Activated CD4-positive, alpha-beta T cell treated with anti-CD3 and anti-CD28 coated beads for 36 hours (primary cell): ENCODE results near the gene TSPAN31. TPM values are rescaled to one million over a fixed set of nuclear protein-coding genes. Genes with fewer than 3 reads are reported as not detected.

Experiments
- ATAC-seq: fragments of 200-7000 bp; cut with Tn5 transposase; one replicate; pipeline ENCODE4 v1.10.0; 2021; ENCODE audit warnings: mild to moderate bottlenecking, moderate library complexity
- CTCF ChIA-PET: fragments of 350-600 bp; sonication (Branson Sonifier 250); formaldehyde crosslinking; loops from one replicate; lab custom pipeline; 2021; ENCODE audit warnings: antibody characterized with exemption; lab: Charles Lee
- POLR2A ChIA-PET: fragments of 350-600 bp; sonication (Branson Sonifier 250); formaldehyde crosslinking; loops from one replicate; lab custom pipeline; 2021; ENCODE audit warnings: antibody characterized with exemption, inconsistent platforms; lab: Charles Lee
- DNase-seq: peaks from one replicate; pipeline ENCODE4 v3.0.0-alpha.2; 2020
- H3K27ac Mint-ChIP-seq: one replicate; pipeline ENCODE4 v1.8.0; 2021; ENCODE audit warnings: mixed read lengths
- H3K27me3 Mint-ChIP-seq: one replicate; pipeline ENCODE4 v1.8.0; 2021; ENCODE audit warnings: mixed read lengths
- H3K36me3 Mint-ChIP-seq: one replicate; pipeline ENCODE4 v1.8.0; 2021; ENCODE audit warnings: low read depth, mixed read lengths
- H3K4me1 Mint-ChIP-seq: one replicate; pipeline ENCODE4 v1.8.0; 2021; ENCODE audit warnings: mixed read lengths
- H3K4me3 Mint-ChIP-seq: one replicate; pipeline ENCODE4 v1.8.0; 2021; ENCODE audit warnings: mild to moderate bottlenecking, moderate library complexity, mixed read lengths
- H3K9me3 Mint-ChIP-seq: one replicate; pipeline ENCODE4 v1.8.0; 2021; ENCODE audit warnings: low read depth, mixed read lengths
- intact Hi-C, 2 experiments: fragments of 100-400 bp; cut with DNase I in 1 of 2; cut with micrococcal nuclease in 1 of 2; formaldehyde crosslinking; loops; one replicate each; pipeline versions ENCODE4 v1.14.2 to v1.15.1; 2022 to 2024; cut with DNase I, micrococcal nuclease
- total RNA-seq, 2 experiments: library from RNA; stranded (reverse); gene quantifications; one replicate each; pipeline ENCODE4 v1.2.3, GENCODE V29; 2021

TSPAN31 gene
- total RNA-seq, 2 experiments from 2014 or later, result 13.6 to 15.9 TPM

DNA sequence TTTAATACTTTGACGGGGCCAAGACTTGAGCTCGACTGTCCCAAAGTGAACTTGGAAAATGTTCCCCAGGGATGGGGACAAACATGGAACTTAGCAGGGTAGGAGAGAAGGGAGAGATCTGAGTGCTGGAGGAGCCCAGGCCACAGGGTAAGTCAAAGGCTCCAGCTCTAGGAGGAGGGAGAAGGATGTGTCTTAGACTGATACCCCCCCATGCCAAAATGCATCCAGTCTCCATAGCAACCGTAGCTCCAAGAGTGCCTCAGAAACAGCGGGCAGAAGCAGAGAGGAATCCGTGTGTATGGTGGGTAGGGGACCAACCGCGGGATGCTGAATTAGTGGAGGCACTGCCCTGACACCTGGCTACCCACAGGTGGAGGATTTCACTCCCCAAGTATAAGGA, 5.5 kb upstream of the TSPAN31 start:
- Mint-ChIP-seq H3K4me3 (no peak overlapping the region), H3K27me3 (no peaks in the 10 kb centered on the region), H3K36me3 (peaks cover 12% of the 10 kb centered on the region), H3K9me3 (no peaks in the 10 kb centered on the region), H3K4me1 (peaks cover 40% of the 10 kb centered on the region), H3K27ac (peak overlapping the region; percentile 29)
- ChIA-PET POLR2A (no interaction called here), CTCF (interaction anchor here (0.7 to 1.0 kb wide), 3 partner anchors 17 to 158 kb away, joined by 3 to 4 read pairs (median 4); no protein-coding TSS in a partner anchor)
- no peak for DNase-seq
- intact Hi-C loops, result no loop called here
- ATAC-seq, result no peak

- Mint-ChIP-seq H3K4me3 (no peak overlapping the region), H3K9me3 (no peaks in the 10 kb centered on the region), H3K27me3 (no peaks in the 10 kb centered on the region), H3K36me3 (peaks cover 9% of the 10 kb centered on the region), H3K4me1 (peaks cover 45% of the 10 kb centered on the region), H3K27ac (no peak overlapping the region)
- intact Hi-C loops, result loop anchor here (5.0 kb wide), 3 partner anchors 108 to 653 kb away; partner anchors contain the start of genes ARHGAP9 (in 2 of the 2), B4GALNT1 (in 1 of the 2) and NAB2 (in 1 of the 2)
- ChIA-PET POLR2A (no interaction called here), CTCF (interaction anchor here (0.6 to 2.1 kb wide), 7 partner anchors 14 to 288 kb away, joined by 3 to 5 read pairs (median 4); no protein-coding TSS in a partner anchor)
- ATAC-seq (no peak), DNase-seq (no peak)
Measured at GRCh38 chr12:57739914-57740538, 4.8 kb upstream of the TSPAN31 start.

DNA sequence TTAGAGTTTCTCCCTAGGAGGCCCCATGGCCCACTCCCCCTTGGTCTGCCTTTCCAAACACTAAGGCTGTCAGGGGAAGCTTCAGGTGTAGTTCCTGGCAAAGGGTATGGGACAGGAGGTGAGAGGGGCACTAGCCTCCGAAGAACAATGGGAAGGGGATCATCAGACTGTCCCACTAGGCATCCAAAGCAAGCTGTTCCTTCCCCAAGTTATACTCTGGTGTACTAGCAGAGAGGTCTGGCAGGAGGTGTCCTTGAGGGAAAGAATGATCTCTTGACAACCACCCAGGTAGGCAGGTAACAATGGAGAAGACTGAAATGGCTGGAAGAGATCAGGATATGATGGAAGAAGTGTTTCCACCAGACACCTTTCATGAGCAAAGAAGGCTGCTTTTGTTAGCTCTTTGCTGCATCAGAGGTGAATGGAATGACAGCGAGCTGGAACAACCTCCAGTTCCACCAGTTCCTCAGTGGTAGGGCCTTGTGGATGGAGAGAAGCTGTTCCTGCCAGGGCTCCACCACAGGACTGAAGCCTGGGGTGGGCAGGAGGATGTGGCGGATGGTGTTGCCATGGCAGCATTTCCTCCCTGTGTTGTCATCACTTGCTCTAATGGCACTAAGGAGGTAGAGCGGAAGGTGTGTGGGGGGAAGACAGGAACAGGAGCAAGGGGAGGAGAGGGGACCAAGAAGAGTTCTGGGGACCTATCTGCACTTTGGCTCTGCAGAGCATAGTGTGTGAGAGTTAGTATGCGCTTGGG, 4.0 kb upstream of the TSPAN31 start:
- DNase-seq, result peak; percentile 86
- Mint-ChIP-seq H3K27me3 (no peaks in the 10 kb centered on the region), H3K4me3 (peak overlapping the region; percentile 89), H3K27ac (peak overlapping the region; percentile 93), H3K9me3 (no peaks in the 10 kb centered on the region), H3K36me3 (peaks cover 15% of the 10 kb centered on the region), H3K4me1 (peaks cover 51% of the 10 kb centered on the region)
- intact Hi-C loops, result loop anchor here (1.0 to 5.0 kb wide), 4 partner anchors 47 to 654 kb away; partner anchors contain the start of genes ARHGAP9 (in 2 of the 2), B4GALNT1 (in 1 of the 2), NAB2 (in 1 of the 2) and OS9 (in 1 of the 2)
- ChIA-PET POLR2A (interaction anchor here (0.7 kb wide), 1 partner anchor 10 kb away, joined by 3 read pairs; no protein-coding TSS in a partner anchor), CTCF (interaction anchor here (0.6 to 2.1 kb wide), 14 partner anchors 7 to 289 kb away, joined by 3 to 10 read pairs (median 3); partner anchors contain the start of genes CYP27B1 and GLI1)
- ATAC-seq, result peak; percentile 53

DNA sequence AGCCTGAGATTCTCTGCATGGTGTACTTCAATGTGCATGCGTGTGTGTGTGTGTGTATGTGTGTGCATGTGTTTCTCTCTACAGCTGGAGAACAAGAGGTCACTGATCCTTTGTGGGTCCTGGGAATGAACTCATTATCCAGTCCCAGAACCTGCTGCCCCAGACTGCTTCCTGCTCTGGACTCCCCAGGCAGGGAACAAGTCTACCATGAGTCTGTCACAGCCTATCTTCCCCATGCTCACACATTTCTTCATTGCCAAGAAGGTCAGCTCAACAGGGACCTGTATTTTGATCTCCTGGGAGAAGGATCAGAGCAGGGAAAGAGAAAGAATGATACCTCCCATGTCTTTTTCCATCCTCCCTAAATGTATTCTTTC, 3.4 kb upstream of the TSPAN31 start:
- CTCF ChIA-PET, result interaction anchor here (0.7 to 2.1 kb wide), 11 partner anchors 8 to 162 kb away, joined by 3 to 10 read pairs (median 3); partner anchors contain the start of gene CYP27B1
- Mint-ChIP-seq H3K9me3 (no peaks in the 10 kb centered on the region), H3K27me3 (no peaks in the 10 kb centered on the region), H3K4me1 (peaks cover 56% of the 10 kb centered on the region), H3K27ac (peak overlapping the region; percentile 93), H3K4me3 (peak overlapping the region; percentile 89), H3K36me3 (peaks cover 18% of the 10 kb centered on the region)
- POLR2A ChIA-PET, result no interaction called here
- ATAC-seq, result no peak
- no peak for DNase-seq
- intact Hi-C loops, result loop anchor here (1.0 to 5.0 kb wide), 4 partner anchors 47 to 654 kb away; partner anchors contain the start of genes ARHGAP9 (in 2 of the 2), B4GALNT1 (in 1 of the 2), NAB2 (in 1 of the 2) and OS9 (in 1 of the 2)

DNA sequence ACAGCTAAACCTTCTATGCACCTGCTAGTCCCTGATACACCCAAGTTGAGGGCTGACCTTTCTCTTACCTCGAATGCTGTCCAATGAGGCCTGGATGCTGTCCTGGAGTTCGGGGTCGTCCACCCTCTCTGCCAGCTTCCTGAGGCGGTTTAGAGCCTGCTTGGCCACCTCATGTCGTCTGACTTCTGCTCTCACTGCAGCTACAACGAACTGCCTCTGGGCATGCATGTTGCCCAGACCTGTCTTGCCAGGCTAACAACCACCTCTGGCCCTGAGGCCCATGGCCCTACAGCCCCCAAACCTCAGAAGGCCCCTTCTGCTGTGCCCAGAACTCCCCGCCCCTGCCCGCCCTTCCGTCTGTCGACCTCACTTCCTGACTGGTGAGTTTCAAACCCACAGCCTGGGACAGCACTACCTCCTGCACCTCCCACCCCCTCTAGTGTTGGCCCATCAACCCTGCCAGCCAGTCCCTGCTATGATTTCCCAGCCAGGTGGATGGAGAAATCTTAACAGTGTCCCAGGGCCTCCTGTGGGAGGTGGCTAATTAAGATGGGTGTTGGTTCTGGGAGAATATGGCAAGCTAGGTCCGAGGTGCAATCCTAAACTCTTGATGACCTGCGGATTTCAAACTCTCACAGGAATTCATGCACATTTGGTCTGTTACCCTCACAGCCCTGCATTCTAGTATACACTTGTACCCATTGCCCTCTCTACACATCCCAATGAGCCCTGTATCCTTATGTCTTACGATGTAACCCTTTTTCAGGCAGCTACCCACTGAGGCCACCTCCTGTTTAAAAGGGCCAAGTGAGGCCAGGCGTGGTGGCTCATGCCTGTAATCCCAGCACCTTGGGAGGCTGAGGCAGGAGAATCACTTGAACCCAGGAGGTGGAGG, 2.7 kb upstream of the TSPAN31 start:
- intact Hi-C loops, result loop anchor here (1.0 to 5.0 kb wide), 8 partner anchors 21 to 655 kb away; partner anchors contain the start of genes ARHGAP9 (in 2 of the 2), B4GALNT1 (in 2 of the 2), NAB2 (in 1 of the 2) and OS9 (in 1 of the 2)
- CTCF ChIA-PET, result interaction anchor here (0.7 to 2.1 kb wide), 11 partner anchors 9 to 162 kb away, joined by 3 to 10 read pairs (median 3); partner anchors contain the start of gene CYP27B1

GRCh38 chr12:57743769-57744168, 1.1 kb upstream of the TSPAN31 start:
- H3K9me3 Mint-ChIP-seq, result no peaks in the 10 kb centered on the region
- H3K36me3 Mint-ChIP-seq, result peaks cover 35% of the 10 kb centered on the region
- ChIA-PET POLR2A (interaction anchor here (1.0 to 1.5 kb wide), 2 partner anchors 13 to 224 kb away, joined by 3 to 5 read pairs; partner anchors contain the start of gene DDIT3), CTCF (interaction anchor here (1.0 to 2.3 kb wide), 4 partner anchors 14 to 285 kb away, joined by 3 to 7 read pairs (median 4); partner anchors contain the start of gene TSFM)
- no peaks in the 10 kb centered on the region for H3K27me3 Mint-ChIP-seq
- intact Hi-C loops, result loop anchor here (1.0 to 5.0 kb wide), 13 partner anchors 9 to 1627 kb away; partner anchors contain the start of genes ARHGAP9 (in 2 of the 2), CDK4 (in 2 of the 2), B4GALNT1 (in 1 of the 2) and DCTN2 (in 1 of the 2)
- peak overlapping the region; percentile 98 for H3K27ac Mint-ChIP-seq
- ATAC-seq (no peak), DNase-seq (no peak)
- H3K4me3 Mint-ChIP-seq, result peak overlapping the region; percentile 94
- peaks cover 55% of the 10 kb centered on the region for H3K4me1 Mint-ChIP-seq

More for the DNA sequence above, 2.7 kb upstream of the TSPAN31 start:
- peaks cover 19% of the 10 kb centered on the region for H3K36me3 Mint-ChIP-seq
- DNase-seq (peak; percentile 89), ATAC-seq (peak; percentile 72)
- H3K9me3 Mint-ChIP-seq, result no peaks in the 10 kb centered on the region
- no peaks in the 10 kb centered on the region for H3K27me3 Mint-ChIP-seq
- POLR2A ChIA-PET, result no interaction called here
- peaks cover 55% of the 10 kb centered on the region for H3K4me1 Mint-ChIP-seq
- H3K27ac Mint-ChIP-seq, result peak overlapping the region; percentile 93
- peak overlapping the region; percentile 89 for H3K4me3 Mint-ChIP-seq

DNA sequence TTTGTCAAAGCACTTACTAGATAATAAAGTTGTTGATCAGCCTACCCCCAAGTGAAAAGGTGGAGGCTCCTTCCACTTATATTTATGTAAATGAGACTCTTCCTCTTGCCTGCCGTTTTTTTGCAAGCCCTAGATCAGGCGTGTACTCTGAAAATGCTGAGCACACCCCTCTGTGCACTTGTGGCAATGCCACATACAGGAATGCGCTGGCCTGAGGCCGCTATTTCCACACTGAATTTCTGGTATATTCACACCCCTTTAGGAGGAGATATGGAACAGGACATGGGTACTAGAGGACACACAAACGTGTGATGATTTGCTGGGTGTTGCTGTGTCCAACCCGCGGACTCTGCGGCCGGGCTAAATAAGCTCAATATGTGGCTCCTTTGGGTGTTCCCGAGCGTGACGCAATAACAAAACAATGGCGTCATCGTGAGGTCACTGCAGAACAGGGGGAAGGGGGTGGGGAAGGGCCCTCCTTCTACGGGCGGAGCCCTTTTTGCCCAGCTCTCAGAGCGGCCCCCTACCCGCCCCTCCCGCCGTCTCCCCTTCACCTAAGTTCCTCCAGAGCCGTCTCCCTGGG, 554 bp upstream of the TSPAN31 start:
- CTCF ChIA-PET, result interaction anchor here (0.7 to 2.3 kb wide), 7 partner anchors 10 to 285 kb away, joined by 3 to 9 read pairs (median 3); partner anchors contain the start of gene TSFM
- peaks cover 53% of the 10 kb centered on the region for H3K4me1 Mint-ChIP-seq
- DNase-seq, result peak; percentile 92
- no peaks in the 10 kb centered on the region for H3K9me3 Mint-ChIP-seq
- intact Hi-C loops, result loop anchor here (1.0 to 5.0 kb wide), 11 partner anchors 8 to 1627 kb away; partner anchors contain the start of genes ARHGAP9 (in 2 of the 2), CDK4 (in 2 of the 2), B4GALNT1 (in 1 of the 2) and DCTN2 (in 1 of the 2)
- ATAC-seq, result peak; percentile 55
- POLR2A ChIA-PET, result interaction anchor here (0.8 to 1.5 kb wide), 4 partner anchors 12 to 224 kb away, joined by 3 to 5 read pairs (median 3); partner anchors contain the start of gene DDIT3
- peak overlapping the region; percentile 94 for H3K4me3 Mint-ChIP-seq
- peaks cover 40% of the 10 kb centered on the region for H3K36me3 Mint-ChIP-seq
- H3K27ac Mint-ChIP-seq, result peak overlapping the region; percentile 98
- no peaks in the 10 kb centered on the region for H3K27me3 Mint-ChIP-seq

GRCh38 chr12:57745485-57745881, 644 bp downstream of the TSPAN31 start:
- Mint-ChIP-seq H3K4me3 (peak overlapping the region; percentile 94), H3K27me3 (no peaks in the 10 kb centered on the region), H3K4me1 (peaks cover 48% of the 10 kb centered on the region), H3K9me3 (no peaks in the 10 kb centered on the region), H3K36me3 (peaks cover 45% of the 10 kb centered on the region), H3K27ac (peak overlapping the region; percentile 98)
- ATAC-seq, result no peak
- CTCF ChIA-PET, result interaction anchor here (0.8 to 2.3 kb wide), 5 partner anchors 11 to 52 kb away, joined by 3 to 9 read pairs (median 5); partner anchors contain the start of genes EEF1AKMT3 and METTL1
- intact Hi-C loops, result loop anchor here (2.0 kb wide), 4 partner anchors 51 to 1629 kb away; partner anchors contain the start of genes GLI1 (in 1 of the 2), MBD6 (in 1 of the 2), OS9 (in 1 of the 2) and RPL41 (in 1 of the 2)
- DNase-seq, result no peak
- POLR2A ChIA-PET, result interaction anchor here (0.5 to 1.5 kb wide), 5 partner anchors 11 to 285 kb away, joined by 3 to 5 read pairs (median 3); no protein-coding TSS in a partner anchor

- peak overlapping the region; percentile 94 for H3K4me3 Mint-ChIP-seq
- H3K27me3 Mint-ChIP-seq, result no peaks in the 10 kb centered on the region
- H3K4me1 Mint-ChIP-seq, result peaks cover 48% of the 10 kb centered on the region
- no peaks in the 10 kb centered on the region for H3K9me3 Mint-ChIP-seq
- POLR2A ChIA-PET, result no interaction called here
- peak overlapping the region; percentile 98 for H3K27ac Mint-ChIP-seq
- H3K36me3 Mint-ChIP-seq, result peaks cover 50% of the 10 kb centered on the region
- CTCF ChIA-PET, result interaction anchor here (2.3 kb wide), 1 partner anchor 35 kb away, joined by 7 read pairs; no protein-coding TSS in a partner anchor
- intact Hi-C loops, result no loop called here
- DNase-seq (no peak), ATAC-seq (no peak)
Measured at GRCh38 chr12:57746025-57746424, 1.2 kb downstream of the TSPAN31 start.
